Hippocampal formation (tissue), 2 donors: ENCODE measurements around the gene KIAA1210.

Experiments
- DNase-seq, 2 donors: peaks; one replicate each; lab custom pipeline; 2025; lab: John Stamatoyannopoulos, UW

Gene KIAA1210

DNA sequence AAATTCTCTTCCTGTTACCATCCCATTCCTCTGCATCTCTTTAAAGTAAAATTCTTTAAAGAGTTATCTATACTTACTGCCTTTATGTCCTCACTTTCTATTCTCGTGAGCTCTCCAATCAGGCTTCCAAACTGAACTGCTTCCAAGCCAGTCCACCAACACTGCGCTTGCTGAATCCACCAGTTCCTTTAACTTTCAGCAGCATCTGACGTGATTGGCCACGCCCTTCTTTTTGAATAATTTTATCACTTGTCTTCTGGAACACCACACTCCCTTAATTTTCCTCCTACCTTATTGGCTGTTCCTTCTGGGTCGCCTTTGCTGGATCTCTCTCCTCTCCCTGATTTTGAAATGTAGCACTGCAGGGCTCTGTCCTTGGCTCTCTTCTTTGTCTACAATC, at the start of gene KIAA1210:
KIAA1210 (minus strand) TSS at position 163 of the 400 bp plus-strand sequence. CDS start 4,170 bp downstream, outside the sequence.
- DNase-seq, result no peak

DNA sequence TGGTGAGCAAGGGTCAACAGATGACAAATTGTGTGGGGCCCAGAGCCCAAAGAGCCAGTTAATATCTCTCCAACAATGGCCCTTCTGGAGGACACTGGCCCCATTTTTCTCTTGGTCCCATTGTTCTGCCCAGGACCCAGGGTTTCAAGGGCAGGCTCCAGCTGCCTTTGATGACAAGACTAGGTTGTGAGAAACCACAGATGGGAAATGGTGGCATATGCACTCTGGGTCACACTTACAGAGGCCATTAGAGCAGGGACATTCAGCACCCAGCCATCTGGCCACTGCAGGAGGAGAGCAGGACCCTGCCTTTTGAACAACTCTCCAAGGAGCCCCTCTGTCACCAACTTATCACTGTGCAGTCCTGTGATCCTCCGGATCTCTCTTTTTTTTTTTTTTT, 49.7 kb upstream of the KIAA1210 start:
- DNase-seq, result no peak

DNA sequence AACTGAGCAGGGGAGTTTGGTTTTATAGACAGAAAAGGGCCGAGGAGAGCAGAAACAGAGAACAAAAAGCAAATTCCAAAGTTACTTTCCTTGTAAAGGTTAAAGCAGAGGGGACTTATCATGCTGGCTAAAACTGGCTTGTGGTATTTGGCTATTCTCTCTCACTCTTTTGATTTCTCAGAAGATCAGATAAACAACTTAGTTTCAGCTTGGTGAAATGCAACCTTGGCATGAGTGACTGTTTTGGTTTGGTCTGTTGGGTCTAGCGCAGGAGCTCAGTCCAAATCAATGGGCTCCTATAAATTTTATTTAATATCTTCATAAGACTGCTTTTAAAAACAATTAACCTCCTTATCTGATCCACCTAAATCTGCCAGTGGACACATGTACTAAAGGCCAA, 47.3 kb upstream of the KIAA1210 start:
- DNase-seq, result no peak

DNA sequence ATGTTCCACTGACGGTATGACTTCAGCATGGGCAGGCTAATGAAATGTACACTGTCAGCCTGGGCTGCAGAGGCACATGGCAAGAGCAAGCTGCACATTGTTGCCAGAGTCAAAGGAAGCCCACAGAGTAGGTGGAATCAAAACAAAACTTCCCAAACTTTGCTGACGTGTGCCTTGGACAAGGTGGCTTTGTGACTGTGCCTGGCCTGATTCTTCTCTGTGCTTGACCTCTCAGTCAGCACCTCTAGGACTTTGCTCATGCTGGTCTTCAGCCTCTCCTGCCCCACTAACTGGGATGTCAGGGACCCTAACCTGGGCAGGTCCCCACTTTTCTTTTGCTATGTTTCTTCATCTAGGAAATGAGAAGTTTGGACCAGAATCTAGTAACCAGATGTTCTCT, 40.5 kb upstream of the KIAA1210 start:
- no peak for DNase-seq

GRCh38 chrX:119158226-119158625, 30.6 kb upstream of the KIAA1210 start:
- DNase-seq, result no peak

- no peak for DNase-seq
Measured at GRCh38 chrX:119156241-119156640, 28.6 kb upstream of the KIAA1210 start.

DNA sequence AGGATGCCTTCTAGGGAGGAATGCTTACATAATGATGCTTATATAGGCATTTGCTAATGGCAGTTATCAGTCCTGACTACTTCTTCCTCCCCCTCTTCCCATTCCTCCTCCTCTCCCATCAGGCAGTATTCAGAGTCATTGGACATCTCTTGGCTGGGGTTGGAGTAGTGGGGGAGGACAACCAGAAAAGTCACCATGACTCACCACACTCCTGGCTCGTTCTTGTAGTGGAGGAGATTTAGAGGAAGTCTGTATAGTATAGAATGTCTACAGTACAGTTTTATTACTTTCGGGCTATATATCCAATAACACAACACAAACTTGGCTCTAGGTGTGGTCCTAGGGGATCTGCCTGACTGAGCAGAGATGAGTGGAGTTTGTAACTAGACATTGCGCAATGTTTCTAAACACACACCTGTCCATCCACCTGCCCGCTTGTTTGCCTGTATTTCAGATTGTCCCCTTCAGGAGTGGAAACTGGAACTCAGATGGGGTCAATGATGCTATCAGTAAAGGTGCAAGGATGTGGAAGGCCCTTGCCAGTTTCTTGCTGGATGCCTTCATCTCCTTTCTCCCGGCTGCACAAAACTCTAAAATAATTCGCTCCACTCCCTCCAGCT, 27.9 kb upstream of the KIAA1210 start:
- no peak for DNase-seq

DNA sequence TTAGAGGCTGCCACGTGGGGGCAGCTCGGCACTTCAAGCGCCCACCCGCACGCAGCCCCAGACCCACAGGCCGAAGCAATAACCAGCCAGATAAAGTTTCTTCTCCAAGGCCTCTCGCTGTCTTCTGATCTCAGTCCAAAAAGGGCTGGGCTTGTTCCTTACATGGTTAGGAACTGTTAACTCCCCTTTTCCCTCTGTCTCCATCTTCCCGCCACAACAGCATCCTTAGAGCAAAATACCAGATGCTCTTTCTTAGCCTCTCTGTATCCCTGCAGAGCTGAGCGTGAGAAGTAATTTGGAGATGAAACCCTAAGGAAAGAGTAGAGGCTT, 23.4 kb upstream of the KIAA1210 start:
- DNase-seq, result no peak

GRCh38 chrX:119150163-119151050, 22.8 kb upstream of the KIAA1210 start:
- no peak for DNase-seq

DNA sequence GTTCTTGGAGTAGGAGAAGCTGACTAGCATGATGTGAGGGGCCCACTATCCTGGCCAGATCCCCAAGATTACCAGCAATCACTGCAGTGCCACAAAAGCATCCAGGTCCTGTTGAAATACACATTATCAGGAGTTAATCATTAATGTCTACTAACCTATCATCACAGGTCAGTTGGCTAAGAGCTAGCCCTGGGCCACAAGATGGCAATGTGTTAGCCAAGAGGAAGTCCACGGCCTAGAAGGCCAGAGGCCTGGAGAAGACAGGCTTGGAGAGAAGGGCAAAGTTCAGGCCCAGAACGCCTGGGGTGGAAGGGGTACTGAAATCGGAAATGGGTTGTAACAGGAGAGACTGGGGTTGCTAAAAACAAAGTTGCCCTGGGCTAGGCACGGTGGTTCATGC, 19.9 kb upstream of the KIAA1210 start:
- DNase-seq, result no peak

DNA sequence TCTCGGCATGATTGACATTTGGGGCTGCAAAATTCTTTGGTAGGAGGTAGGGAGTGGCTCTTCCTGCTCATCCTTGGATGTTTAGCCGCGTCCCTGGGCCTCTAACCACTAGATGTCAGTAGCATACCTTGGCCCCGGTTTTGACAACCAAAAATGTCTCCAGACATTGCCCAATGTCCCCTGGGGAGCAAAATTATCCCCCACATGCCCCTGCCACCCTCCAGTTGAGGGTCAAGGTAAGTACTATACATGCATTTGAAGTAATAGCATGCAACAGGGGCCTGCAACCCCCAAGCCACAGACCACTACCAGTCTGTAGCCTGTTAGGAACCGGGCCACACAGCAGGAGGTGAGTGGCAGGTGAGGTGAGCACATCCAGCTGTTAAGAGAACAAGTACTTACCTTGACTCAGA, 17.6 kb upstream of the KIAA1210 start:
- no peak for DNase-seq

- no peak for DNase-seq
Measured at GRCh38 chrX:119134466-119134865, 6.9 kb upstream of the KIAA1210 start.

DNA sequence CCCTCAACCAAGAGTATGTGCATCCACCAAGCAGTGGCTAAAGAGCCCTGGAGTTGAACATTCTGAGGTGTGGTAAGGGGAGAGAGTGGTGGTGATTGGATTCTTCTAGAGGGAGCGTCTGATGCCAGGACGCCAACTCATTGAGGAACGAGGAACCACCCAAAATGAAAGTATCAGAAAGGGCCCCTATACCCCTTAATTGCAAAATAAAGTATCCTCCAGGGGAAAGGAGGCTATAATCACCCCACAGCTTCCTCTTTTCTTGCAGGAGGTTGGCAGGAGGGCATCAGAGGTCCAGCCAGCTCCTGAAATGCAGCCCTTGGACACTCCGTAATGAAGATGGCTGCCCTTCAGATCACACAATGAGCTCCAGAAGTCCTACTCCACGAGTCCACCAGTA, 5.3 kb upstream of the KIAA1210 start:
- DNase-seq, result no peak

- no peak for DNase-seq
Measured at GRCh38 chrX:119132316-119132715, 4.7 kb upstream of the KIAA1210 start.

DNA sequence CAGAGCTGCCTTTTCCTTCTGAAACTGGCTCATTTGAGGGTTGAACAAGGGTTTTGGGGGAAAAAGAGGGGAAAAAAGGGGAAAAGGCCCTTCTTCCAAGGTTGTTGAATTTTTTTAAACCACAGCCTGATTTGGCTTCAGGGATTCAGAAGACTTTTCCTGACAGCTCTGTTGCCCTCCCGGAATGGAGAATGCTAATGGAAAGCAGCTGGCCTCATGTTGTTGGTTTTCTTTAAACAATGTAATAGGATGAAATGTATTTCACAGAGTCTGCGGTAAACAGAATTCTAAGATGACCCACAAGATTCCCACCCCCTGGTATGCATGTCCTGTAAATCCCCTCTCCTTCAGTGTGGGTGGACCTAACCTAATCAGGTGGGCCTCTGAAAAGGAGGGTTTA, 3.3 kb upstream of the KIAA1210 start:
- DNase-seq, result no peak

DNA sequence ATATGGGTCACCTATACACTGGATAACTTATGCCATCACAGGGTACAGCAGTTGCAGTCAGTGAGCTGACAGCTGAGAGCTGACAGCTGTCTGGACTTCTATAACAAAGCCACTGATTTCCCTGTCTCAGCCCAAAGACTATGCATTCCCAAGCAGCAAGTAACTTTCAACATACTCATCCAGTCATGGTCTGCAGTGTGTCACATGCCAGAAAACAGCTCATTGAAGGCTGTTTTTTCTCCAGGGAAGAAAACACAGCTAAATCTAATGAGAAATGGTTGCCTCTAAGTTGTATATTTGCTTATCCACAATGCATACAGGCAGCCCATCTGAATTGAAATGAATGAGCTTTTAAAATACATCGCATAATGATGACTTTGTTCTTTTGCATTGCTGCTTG, 6.3 kb downstream of the KIAA1210 start:
- DNase-seq, result no peak

DNA sequence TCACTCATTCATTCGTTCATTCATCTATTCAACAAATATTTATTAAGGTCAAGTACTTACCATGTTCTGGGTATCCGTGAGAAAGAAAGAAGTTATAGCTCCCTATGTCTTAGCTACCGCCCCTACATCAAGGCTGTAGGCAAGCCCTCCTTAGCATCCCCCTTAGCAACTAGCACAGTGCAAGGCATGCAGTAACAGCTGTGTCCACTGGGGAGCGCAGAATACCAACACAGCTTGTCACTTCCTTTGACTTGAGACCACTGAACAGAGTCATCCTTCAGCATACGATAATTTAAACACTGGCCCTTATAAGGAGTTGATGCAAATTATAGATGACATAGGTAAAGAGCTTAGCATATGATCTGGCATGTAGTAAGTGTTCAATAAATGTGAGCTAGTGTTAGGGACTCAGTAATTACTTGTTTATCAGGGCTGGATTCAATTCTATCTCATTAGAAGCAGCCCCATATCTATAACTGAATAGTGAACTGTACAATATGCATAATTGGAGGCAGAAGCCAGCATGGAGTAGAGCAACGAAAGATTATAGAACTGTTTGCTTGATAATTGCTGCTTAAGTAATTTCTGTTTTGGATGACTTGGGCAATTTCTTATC, 8.7 kb downstream of the KIAA1210 start:
- peak in 1 of 2 donors; percentile 6 for DNase-seq

GRCh38 chrX:119107206-119107605, 20.4 kb downstream of the KIAA1210 start:
- DNase-seq, result no peak

DNA sequence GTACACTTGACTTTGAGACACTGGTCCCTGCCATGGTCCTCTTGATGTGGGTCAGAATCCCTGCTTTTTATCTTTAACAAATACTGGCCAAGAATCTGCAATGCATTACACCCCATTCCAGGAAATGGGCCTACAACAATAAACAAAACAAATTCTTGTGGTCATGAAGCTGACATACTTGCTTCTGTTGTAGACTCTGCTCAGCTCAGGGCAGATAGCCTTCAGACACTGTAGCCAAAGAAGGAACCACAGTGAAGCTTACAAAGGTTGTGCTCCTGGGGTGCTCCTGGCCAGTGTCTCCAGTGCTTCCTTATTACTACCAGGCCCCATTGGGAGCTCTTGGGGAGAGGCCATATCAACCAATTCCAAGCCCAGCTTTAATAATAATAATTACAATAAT, 21.8 kb downstream of the KIAA1210 start:
- no peak for DNase-seq

DNA sequence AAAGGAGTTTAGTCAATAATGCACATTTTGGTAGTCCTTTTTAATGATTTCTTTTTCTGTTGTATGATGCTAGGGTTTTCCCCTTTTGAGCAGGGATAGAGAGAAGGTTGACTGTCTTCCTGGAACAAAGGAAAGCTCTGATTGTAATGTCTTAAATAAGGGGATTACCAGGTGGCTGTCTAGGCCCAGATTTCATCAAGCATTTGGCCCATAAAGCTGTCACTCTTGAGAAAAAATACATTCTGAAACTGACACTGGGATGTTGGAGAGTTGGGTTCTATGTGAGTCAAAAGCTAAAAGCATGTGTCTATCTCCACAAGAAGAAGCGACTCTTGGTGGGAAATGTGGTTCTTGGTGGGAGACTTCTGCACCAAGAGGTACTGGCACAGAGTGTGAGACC, 26.4 kb downstream of the KIAA1210 start:
- DNase-seq, result no peak

DNA sequence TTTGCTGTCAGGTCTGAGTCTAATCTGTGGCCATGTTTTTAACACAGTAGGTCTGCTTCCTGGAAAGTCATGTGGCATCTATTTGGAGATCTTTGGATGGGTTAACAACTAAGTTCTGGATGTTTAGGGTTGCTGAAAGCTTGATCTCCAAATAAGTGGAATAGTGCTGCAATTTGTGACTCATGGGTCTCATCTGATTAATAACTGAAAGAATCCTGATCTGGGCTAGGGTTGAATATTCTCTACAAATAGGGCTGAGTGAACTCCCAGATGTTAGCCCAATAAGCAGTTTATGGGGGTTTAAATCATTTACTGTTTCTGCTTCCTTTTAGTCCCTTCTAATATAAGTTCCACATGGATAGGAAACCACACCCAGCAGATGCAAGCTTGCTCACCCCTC, 31.7 kb downstream of the KIAA1210 start:
- DNase-seq, result no peak

GRCh38 chrX:119094819-119095218, 32.8 kb downstream of the KIAA1210 start:
- no peak for DNase-seq
